ENCODE measurements around the gene MACROD2. TPM values are rescaled to one million over a fixed set of nuclear protein-coding genes. Genes with fewer than 3 reads are reported as not detected.

The MACROD2 gene
- total RNA-seq, 1 experiment from 2014 or later = 1.6 TPM

DNA sequence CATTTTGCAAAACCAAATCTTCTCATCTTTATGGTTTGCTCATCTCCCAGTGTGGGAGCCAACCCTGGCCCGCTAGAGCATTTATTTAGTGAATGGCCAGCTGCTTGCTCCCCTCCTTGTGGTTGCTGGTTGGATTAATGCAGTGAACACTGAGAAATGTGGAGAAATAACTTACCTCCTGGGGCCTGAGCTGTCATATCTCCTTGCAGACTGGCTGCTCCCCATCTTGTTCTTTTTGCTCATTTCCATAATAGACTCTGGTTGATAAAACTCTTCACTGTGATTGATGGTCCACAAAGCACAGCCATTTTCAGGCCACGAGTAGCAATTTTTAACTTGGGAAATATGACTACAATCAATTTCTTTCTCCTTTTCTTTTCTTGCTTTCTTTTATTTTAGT lies 1420.6 kb downstream of the MACROD2 start:
- peaks cover 5 to 7% of the 10 kb centered on the region in 2 experiments for H3K4me1 Mint-ChIP-seq
- no peak overlapping the region for H2BK15ac ChIP-seq (ENCODE audit: low read depth, low read length)
- H2AFZ ChIP-seq (ENCODE audit: low read length) = no peak overlapping the region
- H3K9me3 ChIP-seq (ENCODE audit: control insufficient read depth, low read depth, low read length) = no peaks in the 10 kb centered on the region
- no peak overlapping the region for H3K56ac ChIP-seq (ENCODE audit: insufficient read length, low read depth, low read length)
- H3K27me3 Mint-ChIP-seq (ENCODE audit: low read depth) = no peaks in the 10 kb centered on the region; the same call in 1 of the 2 replicates
- DNase-seq = no peak
- H3K79me1 ChIP-seq (ENCODE audit: insufficient read depth, low read depth, low read length, poor library complexity, severe bottlenecking) = no peaks in the 10 kb centered on the region
- H3K4me1 ChIP-seq (ENCODE audit: insufficient read depth, low read length) = no peaks in the 10 kb centered on the region; the same call in 1 of the 2 replicates
- no peak overlapping the region for H3K27ac ChIP-seq (ENCODE audit: insufficient read length, low read depth, low read length)
- H3K18ac ChIP-seq (ENCODE audit: insufficient read length, low read depth, low read length) = no peak overlapping the region
- H2BK120ac ChIP-seq (ENCODE audit: low read depth, low read length, poor library complexity, severe bottlenecking) = no peak overlapping the region
- H4K91ac ChIP-seq (ENCODE audit: insufficient read length, low read depth, low read length) = no peak overlapping the region
- H3K79me2 ChIP-seq (ENCODE audit: insufficient read depth, low read length) = no peaks in the 10 kb centered on the region
- H3K27ac Mint-ChIP-seq = no peak overlapping the region
- H3K36me3 Mint-ChIP-seq (ENCODE audit: insufficient read depth in 1 of 3, low read depth in 3 of 3) = no peaks in the 10 kb centered on the region
- no peak overlapping the region for H2BK5ac ChIP-seq (ENCODE audit: insufficient read length, low read length)
- H3K4me2 ChIP-seq (ENCODE audit: insufficient read depth, insufficient read length, low read length) = no peak overlapping the region
- H3K27me3 ChIP-seq (ENCODE audit: insufficient read depth, low read length) = no peaks in the 10 kb centered on the region
- no peak overlapping the region for H3K4me3 Mint-ChIP-seq
- TF ChIP-seq CTCF (conservative IDR thresholded peaks at IDR 0.05) = no peak
- no peaks in the 10 kb centered on the region for H4K20me1 ChIP-seq (ENCODE audit: control insufficient read depth, insufficient read depth, insufficient read length)
- H3K9me3 Mint-ChIP-seq = no peaks in the 10 kb centered on the region; a peak in 1 of 5 replicates
- no peak overlapping the region for H2AK5ac ChIP-seq (ENCODE audit: insufficient read length, low read length)
- no peak overlapping the region for H3K14ac ChIP-seq (ENCODE audit: insufficient read depth, low read length)
- WGBS (ENCODE audit: extremely low coverage, insufficient read length, low lambda C conversion rate) = no CpG with 5 or more reads among the region's 2 CpGs
- H3K23ac ChIP-seq (ENCODE audit: insufficient read length, low read depth, low read length) = no peak overlapping the region
- H3K23me2 ChIP-seq (ENCODE audit: insufficient read length, low read depth, low read length, poor library complexity, severe bottlenecking) = no peaks in the 10 kb centered on the region
- no peak overlapping the region for H3T11ph ChIP-seq (ENCODE audit: low read length)
- no peak overlapping the region for H3K9ac ChIP-seq (ENCODE audit: extremely low read depth, insufficient read length, low read length)
- no peak overlapping the region for H4K8ac ChIP-seq (replicated peaks; ENCODE audit: insufficient read length, low read depth, low read length)
- no peak overlapping the region for H2BK12ac ChIP-seq (ENCODE audit: insufficient read length, low read depth, low read length)
- no peak overlapping the region for H3K4ac ChIP-seq (ENCODE audit: low read depth, low read length)
- no peak overlapping the region for H4K5ac ChIP-seq (ENCODE audit: insufficient read length, low read depth, low read length)
- no peak overlapping the region for H2BK20ac ChIP-seq (ENCODE audit: low read depth, low read length, poor library complexity, severe bottlenecking)

All from H9 (cell line).